Type B pancreatic cell (in vitro differentiated cells): ENCODE data around the gene HADHB. TPM values are rescaled to one million over a fixed set of nuclear protein-coding genes. Genes with fewer than 3 reads are reported as not detected.

ENCODE experiments used
- DNase-seq: peaks from one replicate; pipeline ENCODE4 v3.0.0; 2021; ENCODE audit warnings: mixed read lengths; ENCODE audit not compliant: unreplicated experiment; ENCODE audit errors: extremely low spot score
- H3K27ac Mint-ChIP-seq: 2 replicates; pipeline ENCODE4 v1.8.0; 2021; ENCODE audit warnings: mild to moderate bottlenecking, mixed read lengths
- H3K27me3 Mint-ChIP-seq: 2 replicates; pipeline ENCODE4 v1.8.0; 2021; ENCODE audit warnings: mixed read lengths
- H3K36me3 Mint-ChIP-seq: 2 replicates; pipeline ENCODE4 v1.8.0; 2021; ENCODE audit warnings: mixed read lengths
- H3K4me1 Mint-ChIP-seq: one replicate; pipeline ENCODE4 v1.8.0; 2021; ENCODE audit warnings: mixed read lengths; ENCODE audit not compliant: unreplicated experiment
- H3K4me3 Mint-ChIP-seq: 2 replicates; pipeline ENCODE4 v1.8.0; 2021; ENCODE audit warnings: mild to moderate bottlenecking, mixed read lengths
- H3K9me3 Mint-ChIP-seq: 2 replicates; pipeline ENCODE4 v1.8.0; 2021; ENCODE audit warnings: mixed read lengths
- CTCF ChIP-seq: fragments of 200-600 bp; sonication (generic); conservative IDR thresholded peaks from 2 replicates; pipeline ENCODE4 v1.5.0; 2021; ENCODE audit warnings: antibody characterized with exemption, mild to moderate bottlenecking
- total RNA-seq: library from RNA; stranded (reverse); gene quantifications from 2 replicates; pipeline ENCODE4 v1.2.1, GENCODE V29; 2021; ENCODE audit warnings: low replicate concordance

HADHB gene
- total RNA-seq, 1 donor from 2014 or later: 110 TPM

DNA sequence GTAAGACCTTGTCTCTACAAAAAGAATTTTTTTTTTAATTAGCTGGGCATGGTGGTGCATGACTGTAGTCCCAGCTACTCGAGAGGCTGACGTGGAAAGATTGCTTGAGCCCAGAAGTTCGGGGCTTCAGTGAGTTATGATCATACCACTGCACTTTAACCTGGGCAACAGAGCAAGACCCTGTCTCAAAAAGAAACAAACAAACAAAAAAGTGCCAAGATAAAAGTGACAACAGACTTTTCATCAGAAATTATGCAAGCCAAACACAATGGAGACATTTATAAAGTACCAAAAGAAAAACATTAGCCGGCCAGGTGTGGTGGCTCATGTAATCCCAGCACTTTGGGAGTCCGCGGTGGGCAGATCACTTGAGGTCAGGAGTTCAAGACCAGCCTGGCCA, 27.0 kb upstream of the HADHB start:
- H3K4me1 Mint-ChIP-seq: no peaks in the 10 kb centered on the region
- no peak for TF ChIP-seq CTCF
- no peak overlapping the region for H3K4me3 Mint-ChIP-seq
- no peak overlapping the region for H3K27ac Mint-ChIP-seq
- no peaks in the 10 kb centered on the region for H3K9me3 Mint-ChIP-seq
- peaks cover 58% of the 10 kb centered on the region for H3K36me3 Mint-ChIP-seq
- no peaks in the 10 kb centered on the region for H3K27me3 Mint-ChIP-seq
- DNase-seq: no peak

- Mint-ChIP-seq H3K4me3 (no peak overlapping the region), H3K27me3 (no peaks in the 10 kb centered on the region), H3K4me1 (no peaks in the 10 kb centered on the region), H3K27ac (no peak overlapping the region), H3K9me3 (no peaks in the 10 kb centered on the region), H3K36me3 (peaks cover 41% of the 10 kb centered on the region)
- TF ChIP-seq CTCF: no peak
- DNase-seq: no peak
Measured at GRCh38 chr2:26223018-26223417, 21.7 kb upstream of the HADHB start.

- no peak for DNase-seq
- H3K27me3 Mint-ChIP-seq: no peaks in the 10 kb centered on the region
Measured at GRCh38 chr2:26224095-26224494, 20.6 kb upstream of the HADHB start.

DNA sequence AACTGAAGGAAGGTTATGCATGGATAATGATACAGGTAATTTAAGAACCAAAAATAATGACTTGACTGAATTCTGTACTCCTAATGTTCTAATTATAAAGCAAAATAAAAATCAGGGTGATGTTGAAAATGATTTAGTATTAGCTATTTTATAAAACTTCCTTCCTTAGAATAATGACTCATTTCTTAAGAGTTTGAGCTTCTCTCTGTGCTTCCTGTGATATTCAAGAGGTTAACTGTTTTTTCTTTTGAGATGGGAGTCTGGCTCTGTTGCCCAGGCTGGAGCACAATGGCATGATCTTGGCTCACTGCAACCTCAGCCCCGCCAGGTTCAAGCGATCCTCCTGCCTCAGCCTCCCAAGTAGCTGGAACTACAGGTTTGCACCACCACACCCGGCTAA, 15.1 kb upstream of the HADHB start:
- no peak overlapping the region for H3K27ac Mint-ChIP-seq
- H3K4me3 Mint-ChIP-seq: no peak overlapping the region
- H3K36me3 Mint-ChIP-seq: peaks cover 39% of the 10 kb centered on the region
- no peaks in the 10 kb centered on the region for H3K27me3 Mint-ChIP-seq
- no peaks in the 10 kb centered on the region for H3K9me3 Mint-ChIP-seq
- DNase-seq: no peak
- TF ChIP-seq CTCF: no peak
- H3K4me1 Mint-ChIP-seq: no peaks in the 10 kb centered on the region

More at GRCh38 chr2:26224095-26224494, 20.6 kb upstream of the HADHB start:
- no peaks in the 10 kb centered on the region for H3K4me1 Mint-ChIP-seq
- no peaks in the 10 kb centered on the region for H3K9me3 Mint-ChIP-seq
- no peak overlapping the region for H3K4me3 Mint-ChIP-seq
- peaks cover 43% of the 10 kb centered on the region for H3K36me3 Mint-ChIP-seq
- TF ChIP-seq CTCF: no peak
- H3K27ac Mint-ChIP-seq: no peak overlapping the region

DNA sequence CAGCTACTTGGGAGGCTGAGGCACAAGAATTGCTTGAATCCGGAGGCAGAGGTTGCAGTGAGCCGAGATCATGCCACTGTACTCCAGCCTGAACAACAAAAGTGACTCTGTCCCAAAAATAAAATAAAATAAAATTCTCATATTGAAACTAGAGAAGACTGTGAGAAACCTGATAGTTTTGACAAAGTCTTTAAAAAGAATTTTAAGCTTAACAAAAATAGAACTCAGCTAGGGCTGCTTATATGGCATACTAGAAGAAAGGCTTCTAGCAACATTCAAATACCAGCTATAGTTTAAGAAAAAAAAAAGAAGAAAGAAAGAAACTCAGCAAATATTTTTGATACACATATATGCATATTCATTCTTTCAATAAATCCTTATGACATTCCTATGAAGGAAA, 13.9 kb upstream of the HADHB start:
- no peak for TF ChIP-seq CTCF
- Mint-ChIP-seq H3K4me3 (no peak overlapping the region), H3K9me3 (no peaks in the 10 kb centered on the region), H3K27me3 (no peaks in the 10 kb centered on the region), H3K27ac (no peak overlapping the region), H3K4me1 (no peaks in the 10 kb centered on the region), H3K36me3 (peaks cover 36% of the 10 kb centered on the region)
- no peak for DNase-seq

DNA sequence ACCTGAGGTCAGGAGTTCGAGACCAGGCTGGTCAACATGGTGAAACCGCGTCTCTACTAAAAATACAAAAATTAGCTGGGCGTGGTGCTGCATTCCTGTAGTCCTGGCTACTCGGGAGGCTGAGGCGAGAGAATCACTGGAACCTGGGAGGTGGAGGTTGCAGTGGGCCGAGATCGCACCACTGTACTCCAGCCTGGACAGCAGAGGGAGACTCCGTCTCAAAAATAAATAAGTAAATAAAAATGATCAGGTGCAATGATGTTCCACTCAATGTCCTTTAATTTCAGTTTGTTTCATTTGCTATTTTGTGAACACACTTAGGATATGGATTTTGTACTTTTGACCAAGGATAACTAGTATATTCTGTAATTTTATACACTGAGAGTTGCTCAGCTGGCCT, 9.7 kb upstream of the HADHB start:
- Mint-ChIP-seq H3K4me1 (peaks cover under 1% of the 10 kb centered on the region), H3K9me3 (no peaks in the 10 kb centered on the region), H3K36me3 (peaks cover 21% of the 10 kb centered on the region), H3K27ac (no peak overlapping the region), H3K4me3 (no peak overlapping the region), H3K27me3 (no peaks in the 10 kb centered on the region)
- peak; percentile 60 for TF ChIP-seq CTCF
- no peak for DNase-seq
